Measurements from ENCODE around the gene GPI. TPM values are rescaled to one million over a fixed set of nuclear protein-coding genes. Genes with fewer than 3 reads are reported as not detected.

GPI gene
- total and polyA plus RNA-seq, 9 of the 15 experiments (the other 6 are each of a cell fraction or from before 2014, with no cell fraction given) = 88.3 to 358 (median 122) TPM

DNA sequence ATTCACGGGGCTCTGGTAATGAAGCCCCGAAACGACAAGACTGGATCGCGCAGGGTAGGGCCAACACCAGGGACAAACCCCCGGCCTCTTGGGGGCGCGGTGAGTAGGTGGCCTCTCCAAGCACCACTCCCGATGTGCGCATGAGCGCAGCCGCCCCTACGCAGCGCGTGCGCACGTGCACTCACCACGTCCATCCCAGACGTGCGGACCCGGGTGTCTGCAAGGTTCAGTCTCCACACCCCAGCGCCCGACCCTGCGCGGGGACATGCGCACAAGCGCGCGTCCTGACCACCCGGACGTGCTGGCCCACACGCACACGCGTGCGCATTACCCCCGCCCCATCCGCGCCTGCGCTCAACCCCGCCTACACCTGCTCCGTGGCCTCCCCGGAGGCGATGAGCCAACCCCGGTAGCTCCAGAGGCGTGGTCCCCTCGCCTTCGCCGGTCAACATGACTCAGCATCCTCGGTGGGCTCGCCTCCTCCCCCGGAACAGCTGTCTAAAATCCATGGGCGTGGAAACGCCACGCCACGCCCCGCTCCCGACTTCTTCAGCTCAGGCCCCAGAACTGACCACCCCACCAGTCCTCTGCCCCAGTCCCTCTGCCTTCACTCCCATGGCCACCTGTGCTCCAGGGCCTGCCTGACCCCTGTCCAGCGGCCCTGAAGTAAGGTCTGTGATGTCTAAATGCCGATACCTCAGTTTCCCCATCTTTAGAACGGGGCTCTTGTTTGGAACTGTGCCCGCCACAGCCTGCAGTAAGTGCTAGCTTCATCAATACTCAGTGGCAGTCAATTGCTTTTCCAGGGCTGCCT is 5.6 kb upstream of the GPI start (continued):
- TF ChIP-seq, protein P1, sequence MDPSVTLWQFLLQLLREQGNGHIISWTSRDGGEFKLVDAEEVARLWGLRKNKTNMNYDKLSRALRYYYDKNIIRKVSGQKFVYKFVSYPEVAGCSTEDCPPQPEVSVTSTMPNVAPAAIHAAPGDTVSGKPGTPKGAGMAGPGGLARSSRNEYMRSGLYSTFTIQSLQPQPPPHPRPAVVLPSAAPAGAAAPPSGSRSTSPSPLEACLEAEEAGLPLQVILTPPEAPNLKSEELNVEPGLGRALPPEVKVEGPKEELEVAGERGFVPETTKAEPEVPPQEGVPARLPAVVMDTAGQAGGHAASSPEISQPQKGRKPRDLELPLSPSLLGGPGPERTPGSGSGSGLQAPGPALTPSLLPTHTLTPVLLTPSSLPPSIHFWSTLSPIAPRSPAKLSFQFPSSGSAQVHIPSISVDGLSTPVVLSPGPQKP (CRISPR knock-in tag; IDR thresholded peaks at IDR 0.05) = no peak
- no peak for TF ChIP-seq EZH2 (IDR thresholded peaks at IDR 0.05; ENCODE audit: borderline replicate concordance, low read depth, low read length)
- no peak for TF ChIP-seq TEAD4 (IDR thresholded peaks at IDR 0.05; ENCODE audit: low read length)
- TF ChIP-seq TEAD4 (CRISPR knock-in tag; IDR thresholded peaks at IDR 0.05; ENCODE audit: borderline replicate concordance) = no peak
- no peak for TF ChIP-seq FOXA3 (CRISPR knock-in tag; conservative IDR thresholded peaks at IDR 0.05 in 1 of 2, IDR thresholded peaks at IDR 0.05 in 1 of 2)
- no peak for TF ChIP-seq SRSF7 (optimal IDR thresholded peaks at IDR 0.05; ENCODE audit: low read depth, low read length)
- peak; percentile 83 for TF ChIP-seq MAFF (IDR thresholded peaks at IDR 0.05; ENCODE audit: low read length)
- no peak for TF ChIP-seq EWSR1 (IDR thresholded peaks at IDR 0.05; ENCODE audit: borderline replicate concordance, low read depth, partially characterized antibody)
- peak; percentile 98 for TF ChIP-seq CXXC5 (CRISPR knock-in tag; IDR thresholded peaks at IDR 0.05)
- TF ChIP-seq NCOA6 (IDR thresholded peaks at IDR 0.05) = no peak; the same call in 1 of the 2 replicates
- TF ChIP-seq ZNF316 (IDR thresholded peaks at IDR 0.05) = peak; percentile 99
- no peak for TF ChIP-seq ZNF197 (CRISPR knock-in tag; IDR thresholded peaks at IDR 0.05; ENCODE audit: low read depth)
- TF ChIP-seq, protein P2, sequence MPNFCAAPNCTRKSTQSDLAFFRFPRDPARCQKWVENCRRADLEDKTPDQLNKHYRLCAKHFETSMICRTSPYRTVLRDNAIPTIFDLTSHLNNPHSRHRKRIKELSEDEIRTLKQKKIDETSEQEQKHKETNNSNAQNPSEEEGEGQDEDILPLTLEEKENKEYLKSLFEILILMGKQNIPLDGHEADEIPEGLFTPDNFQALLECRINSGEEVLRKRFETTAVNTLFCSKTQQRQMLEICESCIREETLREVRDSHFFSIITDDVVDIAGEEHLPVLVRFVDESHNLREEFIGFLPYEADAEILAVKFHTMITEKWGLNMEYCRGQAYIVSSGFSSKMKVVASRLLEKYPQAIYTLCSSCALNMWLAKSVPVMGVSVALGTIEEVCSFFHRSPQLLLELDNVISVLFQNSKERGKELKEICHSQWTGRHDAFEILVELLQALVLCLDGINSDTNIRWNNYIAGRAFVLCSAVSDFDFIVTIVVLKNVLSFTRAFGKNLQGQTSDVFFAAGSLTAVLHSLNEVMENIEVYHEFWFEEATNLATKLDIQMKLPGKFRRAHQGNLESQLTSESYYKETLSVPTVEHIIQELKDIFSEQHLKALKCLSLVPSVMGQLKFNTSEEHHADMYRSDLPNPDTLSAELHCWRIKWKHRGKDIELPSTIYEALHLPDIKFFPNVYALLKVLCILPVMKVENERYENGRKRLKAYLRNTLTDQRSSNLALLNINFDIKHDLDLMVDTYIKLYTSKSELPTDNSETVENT (CRISPR knock-in tag; IDR thresholded peaks at IDR 0.05) = peak; percentile 59; the same call in 1 of the 2 replicates
- TF ChIP-seq ZNF431 (CRISPR knock-in tag; IDR thresholded peaks at IDR 0.05) = no peak; the same call in 1 of the 2 replicates
- no peak for TF ChIP-seq ZNF174 (CRISPR knock-in tag; IDR thresholded peaks at IDR 0.05)
- TF ChIP-seq ZNF347 (CRISPR knock-in tag; IDR thresholded peaks at IDR 0.05; ENCODE audit: low read depth) = no peak
- peak; percentile 69 for TF ChIP-seq NFIC (IDR thresholded peaks at IDR 0.05)
- no peak for TF ChIP-seq ZNF232 (CRISPR knock-in tag; IDR thresholded peaks at IDR 0.05)
- TF ChIP-seq, protein P3, sequence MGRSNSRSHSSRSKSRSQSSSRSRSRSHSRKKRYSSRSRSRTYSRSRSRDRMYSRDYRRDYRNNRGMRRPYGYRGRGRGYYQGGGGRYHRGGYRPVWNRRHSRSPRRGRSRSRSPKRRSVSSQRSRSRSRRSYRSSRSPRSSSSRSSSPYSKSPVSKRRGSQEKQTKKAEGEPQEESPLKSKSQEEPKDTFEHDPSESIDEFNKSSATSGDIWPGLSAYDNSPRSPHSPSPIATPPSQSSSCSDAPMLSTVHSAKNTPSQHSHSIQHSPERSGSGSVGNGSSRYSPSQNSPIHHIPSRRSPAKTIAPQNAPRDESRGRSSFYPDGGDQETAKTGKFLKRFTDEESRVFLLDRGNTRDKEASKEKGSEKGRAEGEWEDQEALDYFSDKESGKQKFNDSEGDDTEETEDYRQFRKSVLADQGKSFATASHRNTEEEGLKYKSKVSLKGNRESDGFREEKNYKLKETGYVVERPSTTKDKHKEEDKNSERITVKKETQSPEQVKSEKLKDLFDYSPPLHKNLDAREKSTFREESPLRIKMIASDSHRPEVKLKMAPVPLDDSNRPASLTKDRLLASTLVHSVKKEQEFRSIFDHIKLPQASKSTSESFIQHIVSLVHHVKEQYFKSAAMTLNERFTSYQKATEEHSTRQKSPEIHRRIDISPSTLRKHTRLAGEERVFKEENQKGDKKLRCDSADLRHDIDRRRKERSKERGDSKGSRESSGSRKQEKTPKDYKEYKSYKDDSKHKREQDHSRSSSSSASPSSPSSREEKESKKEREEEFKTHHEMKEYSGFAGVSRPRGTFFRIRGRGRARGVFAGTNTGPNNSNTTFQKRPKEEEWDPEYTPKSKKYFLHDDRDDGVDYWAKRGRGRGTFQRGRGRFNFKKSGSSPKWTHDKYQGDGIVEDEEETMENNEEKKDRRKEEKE (IDR thresholded peaks at IDR 0.05; ENCODE audit: borderline replicate concordance in 1 of 2, control insufficient read depth in 1 of 2, low read depth in 2 of 2, low read length in 1 of 2) = no peak
- TF ChIP-seq HIVEP1 (CRISPR knock-in tag; IDR thresholded peaks at IDR 0.05) = no peak

Data from K562 (cell line).